Osteocyte (in vitro differentiated cells): ENCODE results near the gene NKAIN4. TPM values are rescaled to one million over a fixed set of nuclear protein-coding genes. Genes with fewer than 3 reads are reported as not detected.

ENCODE experiments used
- DNase-seq: peaks from one replicate; pipeline ENCODE4 v3.0.0; 2021; ENCODE audit warnings: mixed read lengths; ENCODE audit not compliant: unreplicated experiment; ENCODE audit errors: extremely low spot score
- H3K27ac Mint-ChIP-seq: one replicate; pipeline ENCODE4 v1.8.0; 2021; ENCODE audit warnings: mild to moderate bottlenecking, mixed read lengths; ENCODE audit not compliant: unreplicated experiment
- H3K27me3 Mint-ChIP-seq: one replicate; pipeline ENCODE4 v1.8.0; 2021; ENCODE audit warnings: mixed read lengths; ENCODE audit not compliant: unreplicated experiment
- H3K36me3 Mint-ChIP-seq: one replicate; pipeline ENCODE4 v1.8.0; 2021; ENCODE audit warnings: mixed read lengths; ENCODE audit not compliant: unreplicated experiment
- H3K4me1 Mint-ChIP-seq: one replicate; pipeline ENCODE4 v1.8.0; 2021; ENCODE audit warnings: mixed read lengths; ENCODE audit not compliant: unreplicated experiment
- H3K4me3 Mint-ChIP-seq: one replicate; pipeline ENCODE4 v1.8.0; 2021; ENCODE audit warnings: mild to moderate bottlenecking, moderate library complexity, mixed read lengths; ENCODE audit not compliant: unreplicated experiment
- H3K9me3 Mint-ChIP-seq: one replicate; pipeline ENCODE4 v1.8.0; 2021; ENCODE audit warnings: mixed read lengths; ENCODE audit not compliant: unreplicated experiment
- total RNA-seq: library from RNA; stranded (reverse); gene quantifications from 2 replicates; pipeline ENCODE4 v1.2.1, GENCODE V29; 2021
- TF ChIP-seq, protein P1 (sequence below): fragments of 200-600 bp; sonication (generic); IDR thresholded peaks from 2 replicates; pipeline ENCODE4 v1.5.0; 2021; ENCODE audit warnings: antibody characterized with exemption, mild to moderate bottlenecking, moderate library complexity

The NKAIN4 gene
- total RNA-seq, 1 donor from 2014 or later, result 0.62 TPM

DNA sequence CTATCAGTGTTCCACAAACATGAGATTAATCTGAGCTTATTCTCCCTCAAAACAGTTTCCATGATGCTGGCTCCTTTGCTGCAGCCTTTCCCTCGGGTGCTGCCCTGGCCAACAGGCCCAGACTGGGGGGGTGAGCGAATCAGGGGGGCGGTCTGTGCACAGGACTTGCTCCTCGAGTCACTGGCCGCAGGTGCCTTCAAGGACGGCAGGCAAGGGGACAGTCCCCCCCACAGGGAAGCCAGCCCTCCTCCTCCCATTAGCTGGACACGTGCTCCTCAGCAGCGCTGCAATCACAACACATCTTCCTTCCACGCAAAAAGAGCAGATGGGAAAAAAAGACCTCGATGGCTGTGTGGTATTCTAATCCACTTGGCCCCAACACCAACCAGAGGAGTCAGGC is 48.4 kb downstream of the NKAIN4 start:
- Mint-ChIP-seq H3K9me3 (no peaks in the 10 kb centered on the region), H3K4me3 (no peak overlapping the region), H3K36me3 (peaks cover 32% of the 10 kb centered on the region), H3K4me1 (peaks cover 9% of the 10 kb centered on the region), H3K27ac (no peak overlapping the region), H3K27me3 (no peaks in the 10 kb centered on the region)
- TF ChIP-seq, protein P1, sequence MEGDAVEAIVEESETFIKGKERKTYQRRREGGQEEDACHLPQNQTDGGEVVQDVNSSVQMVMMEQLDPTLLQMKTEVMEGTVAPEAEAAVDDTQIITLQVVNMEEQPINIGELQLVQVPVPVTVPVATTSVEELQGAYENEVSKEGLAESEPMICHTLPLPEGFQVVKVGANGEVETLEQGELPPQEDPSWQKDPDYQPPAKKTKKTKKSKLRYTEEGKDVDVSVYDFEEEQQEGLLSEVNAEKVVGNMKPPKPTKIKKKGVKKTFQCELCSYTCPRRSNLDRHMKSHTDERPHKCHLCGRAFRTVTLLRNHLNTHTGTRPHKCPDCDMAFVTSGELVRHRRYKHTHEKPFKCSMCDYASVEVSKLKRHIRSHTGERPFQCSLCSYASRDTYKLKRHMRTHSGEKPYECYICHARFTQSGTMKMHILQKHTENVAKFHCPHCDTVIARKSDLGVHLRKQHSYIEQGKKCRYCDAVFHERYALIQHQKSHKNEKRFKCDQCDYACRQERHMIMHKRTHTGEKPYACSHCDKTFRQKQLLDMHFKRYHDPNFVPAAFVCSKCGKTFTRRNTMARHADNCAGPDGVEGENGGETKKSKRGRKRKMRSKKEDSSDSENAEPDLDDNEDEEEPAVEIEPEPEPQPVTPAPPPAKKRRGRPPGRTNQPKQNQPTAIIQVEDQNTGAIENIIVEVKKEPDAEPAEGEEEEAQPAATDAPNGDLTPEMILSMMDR, result no peak
- DNase-seq, result no peak

DNA sequence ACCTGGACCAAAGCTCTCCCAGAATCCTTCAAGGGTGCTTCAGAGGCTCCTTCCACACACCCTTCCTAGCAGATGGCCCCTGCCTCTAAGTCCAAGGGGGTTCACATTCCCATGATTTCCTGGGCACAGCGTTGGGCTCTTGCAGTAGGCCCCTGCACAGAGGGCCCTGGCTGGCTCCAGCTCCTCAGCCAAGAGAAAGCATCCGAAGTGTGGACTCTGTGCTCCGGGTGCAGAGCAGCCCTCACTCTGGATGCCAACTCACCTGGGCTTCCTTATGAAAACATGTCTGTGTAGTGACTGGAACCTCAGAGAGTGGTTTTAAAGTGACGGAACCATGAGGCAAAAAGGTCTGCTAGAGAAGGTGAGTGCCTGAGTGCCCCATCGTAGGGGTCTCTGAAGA is 49.9 kb downstream of the NKAIN4 start:
- H3K4me1 Mint-ChIP-seq, result peaks cover 7% of the 10 kb centered on the region
- H3K27me3 Mint-ChIP-seq, result no peaks in the 10 kb centered on the region
- no peak overlapping the region for H3K4me3 Mint-ChIP-seq
- DNase-seq, result no peak
- no peaks in the 10 kb centered on the region for H3K9me3 Mint-ChIP-seq
- TF ChIP-seq, protein P1, result no peak
- H3K36me3 Mint-ChIP-seq, result peaks cover 31% of the 10 kb centered on the region
- no peak overlapping the region for H3K27ac Mint-ChIP-seq

DNA sequence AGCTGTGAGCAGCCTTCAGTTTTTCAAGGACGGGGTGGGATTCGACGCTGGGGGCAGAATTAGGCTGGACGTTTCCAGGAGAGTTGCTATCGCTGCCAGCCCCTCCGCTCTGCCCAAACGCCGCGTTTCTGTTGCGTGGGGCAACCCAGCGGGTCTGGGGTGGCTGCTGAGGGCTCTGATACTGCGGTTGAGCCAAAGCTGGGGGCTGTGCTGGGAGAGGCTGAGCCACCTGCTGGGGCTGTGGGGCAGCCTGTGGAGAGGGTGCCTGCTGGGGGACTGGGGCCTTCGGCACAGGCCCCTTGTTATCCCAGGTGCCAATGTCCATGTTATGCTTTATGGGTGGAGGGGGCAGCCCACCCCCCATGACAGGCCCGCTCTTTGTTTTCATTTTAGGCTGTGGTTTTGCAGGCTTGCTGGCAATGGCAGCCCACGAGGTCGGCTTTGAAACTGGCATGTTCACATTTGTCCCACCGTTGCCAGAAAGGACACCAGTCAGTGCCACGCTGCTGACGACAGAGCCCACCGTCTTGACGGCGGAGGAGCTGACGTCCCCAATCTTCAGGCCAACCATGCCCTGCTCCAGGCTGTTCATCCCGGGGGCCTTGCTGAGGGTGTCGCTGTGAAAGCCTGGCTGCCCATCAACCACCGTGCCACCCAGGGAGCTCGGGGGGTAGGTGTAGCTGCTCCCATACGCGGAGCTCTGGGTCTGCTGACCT is 51.3 kb downstream of the NKAIN4 start:
- Mint-ChIP-seq H3K4me3 (no peak overlapping the region), H3K36me3 (peaks cover 32% of the 10 kb centered on the region), H3K4me1 (peaks cover 3% of the 10 kb centered on the region), H3K27ac (no peak overlapping the region), H3K9me3 (no peaks in the 10 kb centered on the region), H3K27me3 (no peaks in the 10 kb centered on the region)
- TF ChIP-seq, protein P1, result no peak
- no peak for DNase-seq

DNA sequence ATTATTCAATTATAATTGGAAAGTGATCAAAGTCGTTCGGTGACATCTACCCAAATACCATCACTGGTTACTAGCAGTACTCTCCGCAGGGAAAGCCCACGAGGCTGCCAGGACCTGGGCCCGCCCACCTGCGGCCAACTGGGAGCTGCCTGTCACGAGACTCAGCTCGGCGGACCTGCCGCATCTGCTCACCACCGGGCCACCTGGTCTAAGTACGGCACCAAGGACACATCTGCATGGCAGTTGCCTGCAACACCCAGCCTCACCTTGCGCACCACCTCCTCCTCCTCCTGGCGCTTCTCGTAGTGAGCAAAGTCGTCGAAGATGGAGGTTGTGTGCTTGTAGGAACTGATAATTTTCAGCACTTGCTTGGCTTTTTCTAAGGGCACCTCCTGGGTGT is 52.2 kb downstream of the NKAIN4 start:
- no peak overlapping the region for H3K27ac Mint-ChIP-seq
- DNase-seq, result no peak
- peaks cover 26% of the 10 kb centered on the region for H3K36me3 Mint-ChIP-seq
- H3K4me1 Mint-ChIP-seq, result peaks cover 12% of the 10 kb centered on the region
- H3K27me3 Mint-ChIP-seq, result no peaks in the 10 kb centered on the region
- H3K9me3 Mint-ChIP-seq, result no peaks in the 10 kb centered on the region
- H3K4me3 Mint-ChIP-seq, result no peak overlapping the region
- TF ChIP-seq, protein P1, result no peak

DNA sequence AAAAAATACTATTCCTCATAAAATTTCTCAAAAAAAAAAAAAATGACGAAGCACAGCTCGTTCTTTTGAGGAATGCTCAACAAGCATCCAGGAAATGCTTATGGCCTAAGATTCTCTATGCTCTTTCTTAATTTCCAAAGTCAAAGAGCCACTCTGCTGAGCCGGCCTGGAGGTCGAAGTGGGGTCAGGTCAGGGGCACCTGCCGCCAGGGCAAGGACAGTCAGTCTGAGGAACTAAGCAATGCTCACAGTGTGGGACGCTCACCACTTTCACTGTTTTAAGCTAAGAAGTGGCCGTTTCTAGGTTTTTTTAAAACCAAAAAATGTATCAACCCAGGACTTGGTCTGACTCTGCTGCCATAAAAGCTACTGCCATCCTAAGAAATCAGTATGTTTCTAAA is 55.7 kb downstream of the NKAIN4 start:
- Mint-ChIP-seq H3K36me3 (peaks cover 30% of the 10 kb centered on the region), H3K27me3 (no peaks in the 10 kb centered on the region), H3K4me1 (peaks cover 12% of the 10 kb centered on the region), H3K27ac (no peak overlapping the region), H3K4me3 (no peak overlapping the region), H3K9me3 (no peaks in the 10 kb centered on the region)
- no peak for DNase-seq
- TF ChIP-seq, protein P1, result no peak
